ENCODE data around the gene CFAP65.

CFAP65 gene

GRCh38 chr2:219060821-219061791 is 19.8 kb upstream of the CFAP65 start, which contains the start of gene IHH:
IHH (minus strand) TSS chr2:219060921; CDS start chr2:219060467, 454 bp downstream.
- DNase-seq (ENCODE audit: low read depth): no peak

- no peak for DNase-seq (ENCODE audit: low read depth)
Observed at GRCh38 chr2:219059725-219060682, 18.7 kb upstream of the CFAP65 start.

GRCh38 chr2:219059375-219059724 is 18.0 kb upstream of the CFAP65 start:
- DNase-seq (ENCODE audit: low read depth): no peak

- no peak for DNase-seq (ENCODE audit: low read depth)
Observed at GRCh38 chr2:219058541-219059374, 17.4 kb upstream of the CFAP65 start.

- DNase-seq (ENCODE audit: low read depth): no peak
Observed at GRCh38 chr2:219057709-219058540, 16.6 kb upstream of the CFAP65 start.

GRCh38 chr2:219056896-219057708 is 15.8 kb upstream of the CFAP65 start:
- no peak for DNase-seq (ENCODE audit: low read depth)

GRCh38 chr2:219056176-219056895 is 15.0 kb upstream of the CFAP65 start:
- no peak for DNase-seq (ENCODE audit: low read depth)

- no peak for DNase-seq (ENCODE audit: low read depth)
Observed at GRCh38 chr2:219054956-219055903, 13.9 kb upstream of the CFAP65 start.

GRCh38 chr2:219049282-219049681 is 8.0 kb upstream of the CFAP65 start:
- no peak for DNase-seq (ENCODE audit: low read depth)

- no peak for DNase-seq (ENCODE audit: low read depth)
Observed at GRCh38 chr2:219045937-219046550, 4.7 kb upstream of the CFAP65 start.

GRCh38 chr2:219042750-219043149 is 1.4 kb upstream of the CFAP65 start:
- DNase-seq (ENCODE audit: low read depth): no peak

- no peak for DNase-seq (ENCODE audit: low read depth)
Observed at GRCh38 chr2:219042157-219042556, 841 bp upstream of the CFAP65 start.

GRCh38 chr2:219038600-219038999 is 2.7 kb downstream of the CFAP65 start:
- no peak for DNase-seq (ENCODE audit: low read depth)

- DNase-seq (ENCODE audit: low read depth): no peak
Observed at GRCh38 chr2:219037783-219038499, 3.4 kb downstream of the CFAP65 start.

- DNase-seq (ENCODE audit: low read depth): no peak
Observed at GRCh38 chr2:219035942-219036341, 5.4 kb downstream of the CFAP65 start.

- no peak for DNase-seq (ENCODE audit: low read depth)
Observed at GRCh38 chr2:219034823-219035222, 6.5 kb downstream of the CFAP65 start.
